Measurements from ENCODE around the gene MTFR2. TPM values are rescaled to one million over a fixed set of nuclear protein-coding genes. Genes with fewer than 3 reads are reported as not detected.
"Not testable (repeated sequence)": the region's sequence is repeated elsewhere in the genome, so short reads cannot be mapped to it uniquely, and the experiment has no call there.

The MTFR2 gene
- total RNA-seq, 2 donors from 2014 or later, result 4.0 to 6.3 TPM

DNA sequence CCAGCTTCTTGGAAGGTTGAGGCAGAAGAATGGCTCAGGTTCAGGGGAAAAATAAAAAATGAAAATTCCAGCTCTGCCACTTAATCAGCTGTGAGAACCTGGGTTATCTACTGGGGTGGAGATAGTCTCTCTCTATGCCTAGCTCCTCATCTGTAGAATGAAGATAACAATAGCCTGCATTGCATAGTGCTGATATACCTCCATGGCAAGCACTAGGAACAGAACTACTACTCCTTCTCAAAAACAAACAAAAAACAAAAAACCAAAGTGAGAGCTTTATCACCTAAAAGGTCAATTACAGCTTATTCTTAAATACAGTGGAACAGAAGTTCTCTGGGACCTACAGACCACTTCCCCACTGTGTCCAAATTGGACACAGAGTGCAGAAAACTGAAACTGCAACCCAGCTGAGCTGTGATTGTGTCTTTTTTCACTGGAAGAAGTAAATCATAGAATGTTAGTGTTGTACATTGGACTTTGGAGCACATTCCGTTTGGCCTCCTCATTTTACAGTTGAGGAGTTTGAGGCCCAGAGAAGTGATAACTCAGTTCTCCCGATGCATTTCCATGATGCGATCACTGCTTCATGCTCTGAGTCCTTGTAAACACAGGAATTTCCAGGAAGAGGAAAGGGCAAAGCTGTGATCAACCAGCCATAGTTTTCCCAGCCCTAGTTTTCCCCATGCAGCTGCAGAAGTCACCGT is 23.3 kb downstream of the MTFR2 start:
- no peak overlapping the region for H3K27ac Mint-ChIP-seq
- Histone ChIP-seq H3K27ac (ENCODE audit: low read depth, low read length) (no peak overlapping the region), H3K4me1 (ENCODE audit: control insufficient read depth, insufficient read depth, low read length) (no peaks in the 10 kb centered on the region), H3K27me3 (ENCODE audit: control insufficient read depth, insufficient read depth, low read length, poor library complexity, severe bottlenecking) (no peaks in the 10 kb centered on the region), H3K9me3 (ENCODE audit: control insufficient read depth, low read length) (no peaks in the 10 kb centered on the region), H3K36me3 (ENCODE audit: control insufficient read depth, insufficient read depth, low read length) (peaks cover 6% of the 10 kb centered on the region), H3K4me3 (ENCODE audit: low read length) (no peak overlapping the region), H3K9ac (ENCODE audit: extremely low read depth, low read length, poor library complexity, severe bottlenecking) (no peak overlapping the region)
- DNase-seq, result no peak
- H3K27me3 Mint-ChIP-seq (ENCODE audit: insufficient read depth), result no peaks in the 10 kb centered on the region
- H3K9me3 Mint-ChIP-seq, result no peaks in the 10 kb centered on the region
- TF ChIP-seq, protein P1, sequence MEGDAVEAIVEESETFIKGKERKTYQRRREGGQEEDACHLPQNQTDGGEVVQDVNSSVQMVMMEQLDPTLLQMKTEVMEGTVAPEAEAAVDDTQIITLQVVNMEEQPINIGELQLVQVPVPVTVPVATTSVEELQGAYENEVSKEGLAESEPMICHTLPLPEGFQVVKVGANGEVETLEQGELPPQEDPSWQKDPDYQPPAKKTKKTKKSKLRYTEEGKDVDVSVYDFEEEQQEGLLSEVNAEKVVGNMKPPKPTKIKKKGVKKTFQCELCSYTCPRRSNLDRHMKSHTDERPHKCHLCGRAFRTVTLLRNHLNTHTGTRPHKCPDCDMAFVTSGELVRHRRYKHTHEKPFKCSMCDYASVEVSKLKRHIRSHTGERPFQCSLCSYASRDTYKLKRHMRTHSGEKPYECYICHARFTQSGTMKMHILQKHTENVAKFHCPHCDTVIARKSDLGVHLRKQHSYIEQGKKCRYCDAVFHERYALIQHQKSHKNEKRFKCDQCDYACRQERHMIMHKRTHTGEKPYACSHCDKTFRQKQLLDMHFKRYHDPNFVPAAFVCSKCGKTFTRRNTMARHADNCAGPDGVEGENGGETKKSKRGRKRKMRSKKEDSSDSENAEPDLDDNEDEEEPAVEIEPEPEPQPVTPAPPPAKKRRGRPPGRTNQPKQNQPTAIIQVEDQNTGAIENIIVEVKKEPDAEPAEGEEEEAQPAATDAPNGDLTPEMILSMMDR (conservative IDR thresholded peaks at IDR 0.05), result no peak
- 94 to 100% methylated on average over 4 of the region's 4 CpGs for WGBS, 2 experiments (ENCODE audit: insufficient coverage in 1 of 2, insufficient read length in 1 of 2)
- H3K4me1 Mint-ChIP-seq, result no peaks in the 10 kb centered on the region
- H3K4me3 Mint-ChIP-seq, result no peak overlapping the region
- peaks cover 8% of the 10 kb centered on the region for H3K36me3 Mint-ChIP-seq (ENCODE audit: low read depth)

- Histone ChIP-seq H3K36me3 (ENCODE audit: control insufficient read depth, insufficient read depth, low read length) (peaks cover 6% of the 10 kb centered on the region), H3K27me3 (ENCODE audit: control insufficient read depth, insufficient read depth, low read length, poor library complexity, severe bottlenecking) (no peaks in the 10 kb centered on the region), H3K4me1 (ENCODE audit: control insufficient read depth, insufficient read depth, low read length) (no peaks in the 10 kb centered on the region), H3K27ac (ENCODE audit: low read depth, low read length) (no peak overlapping the region), H3K9ac (ENCODE audit: extremely low read depth, low read length, poor library complexity, severe bottlenecking) (no peak overlapping the region), H3K9me3 (ENCODE audit: control insufficient read depth, low read length) (no peaks in the 10 kb centered on the region), H3K4me3 (ENCODE audit: low read length) (no peak overlapping the region)
- H3K4me3 Mint-ChIP-seq, result no peak overlapping the region
- no peaks in the 10 kb centered on the region for H3K4me1 Mint-ChIP-seq
- H3K27me3 Mint-ChIP-seq (ENCODE audit: insufficient read depth), result no peaks in the 10 kb centered on the region
- H3K27ac Mint-ChIP-seq, result no peak overlapping the region
- 44 to 55% methylated on average over 9 to 12 of the region's 12 CpGs for WGBS, 2 experiments (ENCODE audit: insufficient coverage in 1 of 2, insufficient read length in 1 of 2)
- TF ChIP-seq, protein P1 (conservative IDR thresholded peaks at IDR 0.05), result peak; percentile 100
- peak; percentile 79 for DNase-seq
- peaks cover 8% of the 10 kb centered on the region for H3K36me3 Mint-ChIP-seq (ENCODE audit: low read depth)
- no peaks in the 10 kb centered on the region for H3K9me3 Mint-ChIP-seq
Observed at GRCh38 chr6:136226027-136226673, 24.0 kb downstream of the MTFR2 start.

DNA sequence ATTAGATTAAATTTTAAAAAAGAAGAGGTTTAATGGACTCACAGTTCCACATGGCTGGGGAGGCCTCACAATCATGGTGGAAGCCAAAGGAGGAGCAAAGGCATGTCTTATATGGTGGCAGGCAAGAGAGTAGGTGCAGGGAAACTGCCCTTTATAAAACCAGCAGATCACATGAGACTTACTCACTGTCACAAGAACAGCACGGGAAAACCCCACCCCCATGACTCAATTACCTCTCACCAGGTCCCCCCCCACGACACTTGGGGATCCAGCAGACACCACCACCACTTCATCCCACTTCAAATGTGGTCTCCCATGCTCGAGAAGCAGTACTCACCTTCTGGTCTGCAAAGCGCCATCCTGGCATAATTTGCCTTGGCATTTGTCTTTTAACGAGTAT is 24.6 kb downstream of the MTFR2 start:
- H3K27me3 ChIP-seq (ENCODE audit: control insufficient read depth, insufficient read depth, low read length, poor library complexity, severe bottlenecking), result no peaks in the 10 kb centered on the region
- WGBS, 2 experiments (ENCODE audit: insufficient coverage in 1 of 2, insufficient read length in 1 of 2), result 68% methylated on average over 5 of the region's 5 CpGs; no CpG with 5 or more reads in 1 of the 2 experiments
- no peak overlapping the region for H3K27ac ChIP-seq (ENCODE audit: low read depth, low read length)
- no peak overlapping the region for H3K27ac Mint-ChIP-seq
- H3K36me3 ChIP-seq (ENCODE audit: control insufficient read depth, insufficient read depth, low read length), result peaks cover 1% of the 10 kb centered on the region
- H3K27me3 Mint-ChIP-seq (ENCODE audit: insufficient read depth), result no peaks in the 10 kb centered on the region
- no peaks in the 10 kb centered on the region for H3K9me3 Mint-ChIP-seq
- H3K4me3 Mint-ChIP-seq, result no peak overlapping the region
- no peak overlapping the region for H3K9ac ChIP-seq (ENCODE audit: extremely low read depth, low read length, poor library complexity, severe bottlenecking)
- no peaks in the 10 kb centered on the region for H3K4me1 ChIP-seq (ENCODE audit: control insufficient read depth, insufficient read depth, low read length)
- no peaks in the 10 kb centered on the region for H3K9me3 ChIP-seq (ENCODE audit: control insufficient read depth, low read length)
- TF ChIP-seq, protein P1 (conservative IDR thresholded peaks at IDR 0.05), result no peak
- no peak for DNase-seq
- no peaks in the 10 kb centered on the region for H3K4me1 Mint-ChIP-seq
- no peak overlapping the region for H3K4me3 ChIP-seq (ENCODE audit: low read length)
- peaks cover 3% of the 10 kb centered on the region for H3K36me3 Mint-ChIP-seq (ENCODE audit: low read depth)

- not testable (repeated sequence) for H3K36me3 Mint-ChIP-seq (ENCODE audit: low read depth); H3K27ac Mint-ChIP-seq; H3K27me3 Mint-ChIP-seq (ENCODE audit: insufficient read depth); H3K36me3 ChIP-seq (ENCODE audit: control insufficient read depth, insufficient read depth, low read length); H3K9me3 Mint-ChIP-seq; H3K4me3 ChIP-seq (ENCODE audit: low read length); DNase-seq; H3K4me1 Mint-ChIP-seq; H3K9me3 ChIP-seq (ENCODE audit: control insufficient read depth, low read length); H3K9ac ChIP-seq (ENCODE audit: extremely low read depth, low read length, poor library complexity, severe bottlenecking); H3K4me3 Mint-ChIP-seq; H3K4me1 ChIP-seq (ENCODE audit: control insufficient read depth, insufficient read depth, low read length); H3K27ac ChIP-seq (ENCODE audit: low read depth, low read length); H3K27me3 ChIP-seq (ENCODE audit: control insufficient read depth, insufficient read depth, low read length, poor library complexity, severe bottlenecking)
- 83 to 99% methylated on average over 3 to 4 of the region's 4 CpGs for WGBS, 2 experiments (ENCODE audit: insufficient coverage in 1 of 2, insufficient read length in 1 of 2)
Observed at GRCh38 chr6:136224974-136225373, 25.1 kb downstream of the MTFR2 start.
